Stomach (tissue), 9 donors: ENCODE measurements around the gene HIBCH. TPM values are rescaled to one million over a fixed set of nuclear protein-coding genes. Genes with fewer than 3 reads are reported as not detected.
"Not testable (repeated sequence)": the region's sequence is repeated elsewhere in the genome, so short reads cannot be mapped to it uniquely, and the experiment has no call there.

Source experiments
- DNase-seq, 2 donors: peaks; one replicate each; pipeline versions ENCODE4 v3.0.0 to v3.0.0-alpha.2; 2013 to 2019
- H3K27ac ChIP-seq, 5 donors: fragments of 200-600 bp in 4 of 5; sonication (generic) in 4 of 5; one replicate each; pipeline ENCODE4 v1.5.1; 2013 to 2019; ENCODE audit warnings: mild to moderate bottlenecking in 1 of 5, moderate library complexity in 1 of 5
- H3K27me3 ChIP-seq, 3 donors: fragments of 200-600 bp; sonication (generic); one replicate each; pipeline ENCODE4 v1.5.1; 2017 to 2019; ENCODE audit warnings: mixed run types in 1 of 3
- H3K36me3 ChIP-seq, 4 donors: fragments of 200-600 bp; sonication (generic); 1 replicate in 3 of 4; 2 replicates in 1 of 4; pipeline ENCODE4 v1.5.1; 2016 to 2019
- H3K4me1 ChIP-seq, 4 donors: fragments of 200-600 bp; sonication (generic); one replicate each; pipeline ENCODE4 v1.5.1; 2016 to 2019
- H3K4me3 ChIP-seq, 4 donors: fragments of 200-600 bp; sonication (generic) in 3 of 4; one replicate each; pipeline ENCODE4 v1.5.1; 2016 to 2019; ENCODE audit warnings: mild to moderate bottlenecking in 1 of 4
- H3K9me3 ChIP-seq, 4 donors: fragments of 200-600 bp; sonication (generic); one replicate each; pipeline ENCODE4 v1.5.1; 2016 to 2019
- CTCF ChIP-seq, 7 experiments: fragments of 450-650 bp in 4 of 7; fragments of 200-600 bp in 3 of 7; sonication (generic) in 3 of 7; IDR thresholded peaks; one replicate each; pipeline ENCODE4 v1.5.1; 2016 to 2019; ENCODE audit warnings: antibody characterized with exemption in 7 of 7, control low read depth in 2 of 7, mild to moderate bottlenecking in 1 of 7
- EP300 ChIP-seq: sonication (generic); formaldehyde crosslinking; IDR thresholded peaks from one replicate; pipeline ENCODE4 v1.6.1; 2017; ENCODE audit warnings: antibody characterized with exemption
- POLR2A ChIP-seq, 4 donors: fragments of 450-650 bp; IDR thresholded peaks; one replicate each; pipeline ENCODE4 v1.6.1; 2016; ENCODE audit warnings: antibody characterized with exemption in 4 of 4, control low read depth in 2 of 4, mild to moderate bottlenecking in 1 of 4, moderate library complexity in 1 of 4
- POLR2AphosphoS5 ChIP-seq, 3 donors: sonication (generic); formaldehyde crosslinking; IDR thresholded peaks; one replicate each; pipeline ENCODE4 v1.6.1; 2016; ENCODE audit warnings: antibody characterized with exemption in 3 of 3
- WGBS, 5 donors: extraction: QIAGEN DNeasy Blood & Tissue Kit in 3 of 5; methylation state at CpG; one replicate each; pipeline versions ENCODE4 v1.1.5 to v1.1.7; 2013 to 2018; 5-methylcytosine and 5-hydroxymethylcytosine counted together
- intact Hi-C: fragments of 100-400 bp; cut with DNase I; formaldehyde crosslinking; loops from one replicate; pipeline ENCODE4 v1.15.1; 2023; ENCODE audit warnings: low total_unique reads
- polyA plus RNA-seq, 3 donors: library from polyadenylated mRNA; stranded (reverse); fragments of 200-250 nt; gene quantifications; one replicate each; pipeline ENCODE4 v1.2.3, GENCODE V29; 2013
- total RNA-seq, 5 donors: library from RNA; depleted of rRNA; stranded (reverse); fragments of >200 nt; gene quantifications; one replicate each; pipeline versions ENCODE4 v1.1.0 to v1.2.3, GENCODE V29; 2014 to 2016
- donor health status: healthy with polysubstance abuse.
- donor health status: Bipolar disorder and iron deficiency.
- donor health status: healthy.

HIBCH gene
- total and polyA plus RNA-seq, 8 donors, result 10.3 to 93.3 (median 23.1) TPM

- peaks cover 0 to 18% (median 12%) of the 10 kb centered on the region in 4 donors for H3K4me1 ChIP-seq
- no peaks in the 10 kb centered on the region for H3K36me3 ChIP-seq
- no peaks in the 10 kb centered on the region for H3K9me3 ChIP-seq
- H3K27me3 ChIP-seq, result no peaks in the 10 kb centered on the region
- no peak overlapping the region for H3K27ac ChIP-seq
- no peak overlapping the region for H3K4me3 ChIP-seq
- 25 to 67% (median 48%) methylated on average over 1 of the region's 1 CpG for WGBS, 5 donors
- TF ChIP-seq CTCF (IDR thresholded peaks at IDR 0.05) (no peak), POLR2A (IDR thresholded peaks at IDR 0.05) (no peak), POLR2AphosphoS5 (IDR thresholded peaks at IDR 0.05) (no peak), EP300 (no peak)
- intact Hi-C loops, result no loop called here
- no peak for DNase-seq
Measured at GRCh38 chr2:190339394-190339793, 19.8 kb upstream of the HIBCH start.

DNA sequence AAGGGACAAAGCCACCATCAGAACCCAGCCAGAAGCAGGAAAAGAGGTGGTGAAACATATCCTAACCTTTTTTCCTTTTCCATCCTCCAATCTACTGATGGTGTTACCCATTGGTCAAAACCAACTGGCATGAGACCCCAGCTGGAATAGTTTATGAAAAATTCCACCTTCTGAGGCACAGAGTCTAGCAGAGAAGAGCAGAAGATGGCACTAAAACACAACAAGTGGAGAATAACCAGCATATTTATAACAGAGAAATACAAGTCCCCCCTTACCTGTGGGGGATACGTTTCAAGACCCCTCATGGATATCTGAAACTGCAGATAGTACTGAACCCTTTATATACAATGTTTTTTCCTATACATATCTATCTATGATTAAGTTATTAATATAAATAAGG, 18.8 kb upstream of the HIBCH start:
- Histone ChIP-seq H3K27ac (no peak overlapping the region), H3K4me3 (no peak overlapping the region)
- intact Hi-C loops, result no loop called here

DNA sequence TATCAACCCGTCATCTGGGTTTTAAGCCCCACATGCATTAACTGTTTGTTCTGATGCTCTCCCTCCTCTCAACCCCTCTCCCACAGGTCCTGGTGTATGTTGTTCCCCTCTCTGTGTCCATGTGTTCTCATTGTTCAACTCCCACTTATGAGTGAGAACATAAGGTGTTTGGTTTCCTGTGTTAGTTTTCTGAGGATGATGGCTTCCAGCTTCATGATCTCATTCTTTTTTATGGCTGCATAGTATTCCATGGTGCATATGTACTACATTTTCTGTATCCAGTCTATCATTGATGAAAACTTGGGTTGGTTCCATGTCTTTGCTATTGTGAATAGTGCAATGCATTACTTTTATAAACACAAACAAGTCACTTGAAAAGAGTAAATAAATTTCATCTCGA, 16.8 kb upstream of the HIBCH start:
- Histone ChIP-seq H3K4me1 (peaks cover 0 to 16% (median 4%) of the 10 kb centered on the region in 4 donors), H3K4me3 (no peak overlapping the region), H3K27me3 (no peaks in the 10 kb centered on the region), H3K36me3 (no peaks in the 10 kb centered on the region), H3K27ac (no peak overlapping the region), H3K9me3 (no peaks in the 10 kb centered on the region)
- intact Hi-C loops, result no loop called here
- no peak for DNase-seq
- TF ChIP-seq CTCF (IDR thresholded peaks at IDR 0.05) (no peak), POLR2A (IDR thresholded peaks at IDR 0.05) (no peak), EP300 (no peak), POLR2AphosphoS5 (IDR thresholded peaks at IDR 0.05) (no peak)
- 93 to 98% (median 97%) methylated on average over 2 of the region's 2 CpGs for WGBS, 5 donors

More for the DNA sequence above, 18.8 kb upstream of the HIBCH start:
- no peak for DNase-seq
- Histone ChIP-seq H3K4me1 (peaks cover 0 to 22% (median 12%) of the 10 kb centered on the region in 4 donors), H3K36me3 (no peaks in the 10 kb centered on the region), H3K27me3 (no peaks in the 10 kb centered on the region), H3K9me3 (no peaks in the 10 kb centered on the region)
- TF ChIP-seq CTCF (IDR thresholded peaks at IDR 0.05) (no peak), EP300 (no peak), POLR2A (IDR thresholded peaks at IDR 0.05) (no peak), POLR2AphosphoS5 (IDR thresholded peaks at IDR 0.05) (no peak)
- 57 to 69% (median 63%) methylated on average over 1 of the region's 1 CpG for WGBS, 5 donors

- H3K4me3 ChIP-seq, H3K36me3 ChIP-seq, H3K27me3 ChIP-seq, H3K9me3 ChIP-seq, DNase-seq, intact Hi-C loops: not testable (repeated sequence)
- 91 to 97% (median 93%) methylated on average over 4 of the region's 4 CpGs for WGBS, 5 donors
- Histone ChIP-seq H3K4me1 (peaks cover 0 to 16% (median 4%) of the 10 kb centered on the region in 4 donors), H3K27ac (peak overlapping the region in 1 of 5 donors; percentile 61)
Measured at GRCh38 chr2:190335584-190335983, 16.0 kb upstream of the HIBCH start.

DNA sequence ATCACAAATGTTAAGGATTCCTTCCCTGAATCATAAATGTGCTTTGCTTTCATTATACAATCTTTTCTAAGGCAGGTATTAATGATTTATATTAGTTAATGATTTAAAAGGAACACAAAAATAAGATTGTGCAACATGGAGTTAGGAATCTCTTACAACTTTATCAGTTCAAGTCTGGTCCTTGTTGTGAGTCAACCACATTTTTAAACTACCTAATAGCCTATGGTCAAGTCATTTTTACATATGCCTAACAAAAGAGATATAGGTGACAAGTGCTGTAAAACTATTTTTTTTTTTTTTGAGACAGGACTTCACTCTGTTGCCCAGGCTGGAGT, 15.6 kb upstream of the HIBCH start:
- intact Hi-C loops, result no loop called here
- peak overlapping the region in 1 of 5 donors; percentile 61 for H3K27ac ChIP-seq
- no peak for TF ChIP-seq POLR2A (IDR thresholded peaks at IDR 0.05)
- no peak for TF ChIP-seq EP300
- TF ChIP-seq CTCF (IDR thresholded peaks at IDR 0.05), result no peak
- TF ChIP-seq POLR2AphosphoS5 (IDR thresholded peaks at IDR 0.05), result no peak
- H3K36me3 ChIP-seq, result no peaks in the 10 kb centered on the region
- no peak for DNase-seq
- no peaks in the 10 kb centered on the region for H3K9me3 ChIP-seq
- H3K4me1 ChIP-seq, result peaks cover 0 to 16% (median 4%) of the 10 kb centered on the region in 4 donors
- H3K27me3 ChIP-seq, result no peaks in the 10 kb centered on the region
- H3K4me3 ChIP-seq, result no peak overlapping the region
